PC-3 (cell line): ENCODE results near the gene SAP30L.

Experiments
- EZH2 ChIP-seq: fragments of 300-600 bp; sonication (generic); IDR thresholded peaks from one replicate; pipeline ENCODE4 v1.6.1; 2017; ENCODE audit warnings: antibody characterized with exemption, mild to moderate bottlenecking, low read length; ENCODE audit not compliant: unreplicated experiment
- TF ChIP-seq, protein P1 (sequence below): fragments of 300-600 bp; sonication (generic); conservative IDR thresholded peaks from 2 replicates; pipeline ENCODE4 v1.5.1; 2017; ENCODE audit warnings: antibody characterized with exemption, low read depth, mild to moderate bottlenecking, low read length

DNA sequence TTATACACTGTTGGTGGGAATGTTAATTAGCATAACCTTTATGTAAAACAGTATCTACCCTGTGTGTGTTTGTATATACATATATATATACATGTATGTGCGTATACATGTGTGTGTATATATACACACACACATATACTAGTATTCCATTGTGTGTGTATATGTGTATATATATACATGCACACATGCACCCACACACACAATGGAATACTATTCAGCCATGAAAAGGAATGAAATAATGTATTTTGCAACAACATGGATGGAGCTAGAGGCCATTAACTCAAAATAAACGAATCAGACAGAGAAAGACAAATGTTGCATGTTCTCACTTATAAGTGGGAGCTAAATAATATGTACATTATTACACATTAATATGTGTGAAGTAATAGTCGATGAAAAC lies 17.6 kb upstream of the SAP30L start:
- TF ChIP-seq, protein P1, sequence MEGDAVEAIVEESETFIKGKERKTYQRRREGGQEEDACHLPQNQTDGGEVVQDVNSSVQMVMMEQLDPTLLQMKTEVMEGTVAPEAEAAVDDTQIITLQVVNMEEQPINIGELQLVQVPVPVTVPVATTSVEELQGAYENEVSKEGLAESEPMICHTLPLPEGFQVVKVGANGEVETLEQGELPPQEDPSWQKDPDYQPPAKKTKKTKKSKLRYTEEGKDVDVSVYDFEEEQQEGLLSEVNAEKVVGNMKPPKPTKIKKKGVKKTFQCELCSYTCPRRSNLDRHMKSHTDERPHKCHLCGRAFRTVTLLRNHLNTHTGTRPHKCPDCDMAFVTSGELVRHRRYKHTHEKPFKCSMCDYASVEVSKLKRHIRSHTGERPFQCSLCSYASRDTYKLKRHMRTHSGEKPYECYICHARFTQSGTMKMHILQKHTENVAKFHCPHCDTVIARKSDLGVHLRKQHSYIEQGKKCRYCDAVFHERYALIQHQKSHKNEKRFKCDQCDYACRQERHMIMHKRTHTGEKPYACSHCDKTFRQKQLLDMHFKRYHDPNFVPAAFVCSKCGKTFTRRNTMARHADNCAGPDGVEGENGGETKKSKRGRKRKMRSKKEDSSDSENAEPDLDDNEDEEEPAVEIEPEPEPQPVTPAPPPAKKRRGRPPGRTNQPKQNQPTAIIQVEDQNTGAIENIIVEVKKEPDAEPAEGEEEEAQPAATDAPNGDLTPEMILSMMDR, result no peak
- no peak for TF ChIP-seq EZH2
